ENCODE results near the gene TMA7B. TPM values are rescaled to one million over a fixed set of nuclear protein-coding genes. Genes with fewer than 3 reads are reported as not detected.
A peak's percentile ranks its signal among the peaks of the same experiment; 100 is the strongest.

Gene TMA7B
- total RNA-seq, 1 donor from 2014 or later: not detected

DNA sequence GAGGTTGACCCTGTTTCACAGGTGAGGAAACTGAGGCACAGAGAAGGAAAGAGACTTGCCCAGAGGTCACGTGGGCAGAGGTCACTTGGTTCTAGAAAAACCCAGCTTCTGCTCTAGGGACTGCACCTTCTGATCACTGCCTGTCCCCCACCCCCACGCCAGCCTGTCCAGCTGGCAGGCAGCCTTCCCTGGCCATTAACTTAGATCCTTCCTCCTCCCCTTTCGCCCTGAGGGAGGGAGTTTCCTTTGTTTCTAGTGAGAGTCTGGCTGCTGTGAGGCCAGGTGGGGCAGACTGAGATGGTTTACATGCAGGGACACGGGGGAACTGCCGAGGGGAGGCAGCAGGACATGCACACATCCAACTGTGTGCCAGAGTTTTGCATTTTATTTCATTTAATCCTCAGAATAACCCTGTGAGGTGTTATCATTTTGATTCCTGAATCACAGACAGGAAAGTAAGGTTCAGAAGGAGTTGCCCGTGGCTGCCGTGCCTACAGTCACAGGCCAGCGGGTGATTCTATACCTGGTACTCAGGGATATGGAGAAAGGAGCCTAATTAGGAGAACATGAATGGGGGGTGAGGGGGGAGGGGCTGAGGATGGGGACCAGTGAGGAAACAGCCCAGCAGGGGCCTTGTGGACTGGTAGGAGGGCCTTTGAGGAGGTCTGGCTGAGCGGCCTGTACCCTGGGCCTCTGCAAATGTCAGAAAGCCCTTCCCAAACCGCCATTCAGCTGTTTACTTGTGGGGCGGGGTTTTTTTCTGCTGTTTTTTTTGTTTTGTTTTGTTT lies 37.9 kb downstream of the TMA7B start:
- peak; percentile 81 for DNase-seq (ENCODE audit: low spot score)
- peak; percentile 66 for ATAC-seq

DNA sequence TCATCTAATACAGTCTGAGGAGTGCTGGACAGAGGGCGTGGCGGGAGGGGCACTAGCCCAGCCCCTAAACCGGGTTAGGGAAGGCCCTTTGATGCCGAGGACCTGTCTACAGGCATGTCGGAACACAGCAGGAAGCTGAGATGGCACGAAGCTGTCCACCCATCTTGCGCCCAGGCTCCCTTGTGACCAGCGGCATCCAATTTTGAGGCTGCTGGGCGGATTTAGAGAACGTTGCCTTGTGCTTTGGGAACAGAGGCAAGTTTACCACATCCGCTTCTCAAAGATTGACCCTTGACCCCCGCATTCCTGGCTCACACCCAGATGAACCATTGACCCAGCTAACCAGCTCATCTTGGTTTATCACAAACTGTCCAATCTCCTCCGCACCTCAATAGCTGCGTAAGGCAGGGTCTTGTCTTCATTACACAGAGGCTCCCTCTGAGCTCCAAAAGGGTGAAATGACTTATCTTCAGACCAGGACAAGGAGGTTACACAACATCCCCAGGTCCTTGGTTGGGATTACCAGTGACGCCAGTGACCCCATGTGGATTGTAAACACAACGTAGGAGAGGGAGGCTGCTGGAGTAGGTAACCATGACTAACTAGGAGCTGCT lies 39.1 kb downstream of the TMA7B start:
- ATAC-seq (peak; percentile 36), DNase-seq (ENCODE audit: low spot score) (peak; percentile 81)

DNA sequence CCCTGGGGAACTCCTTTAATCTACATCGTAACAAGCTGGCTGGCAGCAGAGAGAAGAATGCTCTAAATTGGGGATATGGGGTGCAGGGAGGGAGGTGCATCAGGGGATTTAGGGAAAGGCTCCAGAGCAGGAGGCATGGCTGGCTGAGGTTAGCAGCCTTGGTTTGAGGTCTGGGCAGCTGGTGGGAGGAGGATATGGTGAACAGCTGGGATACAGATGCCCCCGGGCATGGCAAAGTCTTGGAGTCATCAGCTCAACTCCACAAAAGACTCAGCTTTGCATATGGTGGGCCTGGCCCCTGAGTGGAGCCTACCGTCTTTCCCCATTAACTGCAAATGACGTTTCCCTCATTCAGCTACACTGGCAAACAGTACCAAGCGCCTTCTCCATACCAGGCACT lies 40.0 kb downstream of the TMA7B start:
- DNase-seq (ENCODE audit: low spot score): no peak

DNA sequence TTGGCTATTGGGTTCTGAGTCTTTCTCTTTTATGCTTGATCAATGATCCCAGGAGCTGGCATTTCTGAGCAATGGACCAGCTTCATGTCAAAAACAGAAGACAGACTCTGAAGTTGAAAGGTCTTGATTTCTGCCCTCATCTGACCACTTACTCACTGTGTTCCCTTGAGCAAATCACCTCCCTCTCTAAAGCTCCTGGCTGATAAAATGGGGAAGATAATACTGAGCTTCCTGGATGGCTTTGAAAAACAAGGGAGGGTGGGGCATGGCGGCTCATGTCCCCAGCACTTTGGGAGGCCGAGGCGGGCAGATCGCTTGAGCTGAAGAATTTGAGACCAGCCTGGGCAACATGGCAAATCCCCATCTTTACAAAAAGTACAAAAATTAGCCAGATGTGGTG lies 40.9 kb downstream of the TMA7B start:
- DNase-seq (ENCODE audit: low spot score): no peak
- ATAC-seq: no peak

More for the DNA sequence above, 40.0 kb downstream of the TMA7B start:
- ATAC-seq: no peak

DNA sequence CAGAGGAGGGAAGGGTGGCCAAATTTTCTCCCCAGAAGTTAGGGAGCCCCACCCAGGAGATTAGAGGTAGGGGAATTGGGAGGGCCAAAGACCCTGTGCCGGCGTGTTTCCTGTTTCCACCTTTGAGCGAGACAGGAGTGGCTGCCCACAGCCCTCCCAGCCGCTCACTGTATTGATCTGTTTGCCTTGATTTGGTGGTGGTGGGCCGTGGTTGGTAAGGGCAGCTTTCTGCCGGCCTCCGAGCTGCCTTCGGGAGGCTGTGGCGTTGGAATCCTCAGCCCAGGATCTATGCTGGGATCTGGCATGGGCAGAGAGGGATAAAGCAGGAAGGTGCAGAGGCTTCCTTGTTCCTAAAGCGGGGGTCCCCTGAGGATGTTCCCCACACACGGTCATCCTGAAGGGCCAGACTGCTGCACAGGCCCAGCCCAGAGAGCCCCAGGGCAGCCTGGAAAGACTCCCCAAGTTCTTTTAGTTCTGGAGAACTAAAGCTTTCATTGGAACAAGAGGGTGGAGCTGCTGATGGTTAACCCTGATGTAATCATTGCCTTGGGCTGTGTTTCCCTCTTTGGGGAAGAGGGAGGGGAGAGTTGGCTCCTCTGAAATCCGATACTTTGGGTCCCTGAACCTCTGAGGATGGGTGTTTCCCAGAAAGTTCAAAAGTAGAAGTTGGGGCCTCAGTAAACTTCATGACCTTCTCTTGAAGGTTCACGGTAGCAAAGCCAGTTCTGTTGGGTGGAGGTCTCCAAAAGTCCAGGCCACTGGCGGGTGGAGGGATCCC lies 41.8 kb downstream of the TMA7B start:
- DNase-seq (ENCODE audit: low spot score) (no peak), ATAC-seq (no peak)

DNA sequence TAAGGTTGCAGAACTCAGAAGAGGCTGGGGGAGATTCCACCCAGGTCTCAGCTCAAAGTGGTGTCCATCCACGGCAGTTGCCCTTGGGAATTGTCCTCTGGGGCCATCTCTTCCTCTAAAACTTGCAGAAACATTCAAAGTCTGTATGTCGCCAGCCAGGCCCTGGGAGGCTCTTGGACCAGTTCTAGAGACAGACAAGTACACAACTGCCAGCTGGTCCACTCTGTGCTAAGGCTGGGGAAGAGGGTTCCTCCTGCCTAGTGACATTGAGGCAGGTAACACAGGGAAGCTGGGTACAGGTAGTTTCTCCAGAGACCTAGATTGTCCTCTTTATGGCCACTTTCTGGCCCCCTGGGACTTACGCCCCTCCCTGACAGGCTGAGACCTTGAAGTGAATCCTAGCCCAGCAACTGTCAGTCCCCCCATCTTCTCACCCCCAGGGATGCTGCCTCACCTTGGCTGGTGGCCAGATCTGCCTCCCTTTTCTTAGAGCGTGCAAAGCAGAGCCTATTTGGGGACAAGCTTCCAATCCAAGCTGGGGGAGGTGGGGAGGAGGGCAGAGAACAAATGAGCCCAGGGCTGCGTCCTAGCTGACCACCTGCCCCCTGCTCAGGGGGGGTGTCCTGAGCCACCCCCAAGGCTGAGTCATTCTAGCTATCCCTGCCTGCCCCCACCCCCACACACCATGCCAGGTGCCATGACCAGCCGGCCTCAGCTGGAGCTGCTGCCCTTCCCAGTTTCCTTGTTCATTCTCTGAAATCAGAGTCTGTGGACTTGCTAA lies 42.9 kb downstream of the TMA7B start:
- DNase-seq (ENCODE audit: low spot score): no peak
- no peak for ATAC-seq

DNA sequence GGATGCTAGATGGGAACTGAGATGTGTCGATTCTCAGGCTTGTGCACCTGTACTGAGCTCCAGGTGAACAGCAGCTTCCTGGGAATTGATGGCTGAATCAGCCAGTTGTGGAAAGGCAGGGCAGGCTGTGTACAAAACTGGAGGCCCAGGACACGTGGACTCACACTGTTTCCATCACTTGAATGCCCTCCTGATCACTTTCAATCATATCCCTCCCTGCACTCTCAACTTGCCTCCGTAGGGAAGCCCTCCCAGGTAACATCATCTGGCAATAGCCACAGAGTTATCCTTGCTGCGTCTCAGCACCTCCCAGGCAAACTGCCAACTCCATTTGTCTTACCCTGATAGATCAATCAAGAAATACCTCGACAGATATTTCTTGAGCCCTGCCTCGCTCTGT lies 44.6 kb downstream of the TMA7B start:
- DNase-seq (ENCODE audit: low spot score) (no peak), ATAC-seq (no peak)

DNA sequence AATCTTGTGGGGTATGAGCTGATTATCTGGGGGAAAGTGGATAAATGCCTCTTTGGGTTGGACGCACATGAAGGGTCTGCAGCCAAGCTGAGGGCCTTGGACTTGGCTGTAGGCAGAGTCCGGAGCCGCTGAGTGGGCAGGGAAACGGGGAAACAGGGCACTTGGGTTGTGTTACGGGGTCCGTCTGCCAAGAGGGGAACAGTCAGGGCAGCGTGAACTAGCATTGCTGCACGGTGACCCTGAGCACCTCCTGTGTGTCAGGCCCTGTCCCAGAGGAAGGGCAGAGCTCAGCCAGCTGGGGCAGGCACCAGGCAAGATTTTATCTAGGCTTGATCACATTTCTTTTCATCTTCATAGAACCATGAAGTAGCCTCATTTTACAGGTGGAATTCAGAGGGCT lies 46.4 kb downstream of the TMA7B start:
- DNase-seq (ENCODE audit: low spot score) (no peak), ATAC-seq (no peak)

DNA sequence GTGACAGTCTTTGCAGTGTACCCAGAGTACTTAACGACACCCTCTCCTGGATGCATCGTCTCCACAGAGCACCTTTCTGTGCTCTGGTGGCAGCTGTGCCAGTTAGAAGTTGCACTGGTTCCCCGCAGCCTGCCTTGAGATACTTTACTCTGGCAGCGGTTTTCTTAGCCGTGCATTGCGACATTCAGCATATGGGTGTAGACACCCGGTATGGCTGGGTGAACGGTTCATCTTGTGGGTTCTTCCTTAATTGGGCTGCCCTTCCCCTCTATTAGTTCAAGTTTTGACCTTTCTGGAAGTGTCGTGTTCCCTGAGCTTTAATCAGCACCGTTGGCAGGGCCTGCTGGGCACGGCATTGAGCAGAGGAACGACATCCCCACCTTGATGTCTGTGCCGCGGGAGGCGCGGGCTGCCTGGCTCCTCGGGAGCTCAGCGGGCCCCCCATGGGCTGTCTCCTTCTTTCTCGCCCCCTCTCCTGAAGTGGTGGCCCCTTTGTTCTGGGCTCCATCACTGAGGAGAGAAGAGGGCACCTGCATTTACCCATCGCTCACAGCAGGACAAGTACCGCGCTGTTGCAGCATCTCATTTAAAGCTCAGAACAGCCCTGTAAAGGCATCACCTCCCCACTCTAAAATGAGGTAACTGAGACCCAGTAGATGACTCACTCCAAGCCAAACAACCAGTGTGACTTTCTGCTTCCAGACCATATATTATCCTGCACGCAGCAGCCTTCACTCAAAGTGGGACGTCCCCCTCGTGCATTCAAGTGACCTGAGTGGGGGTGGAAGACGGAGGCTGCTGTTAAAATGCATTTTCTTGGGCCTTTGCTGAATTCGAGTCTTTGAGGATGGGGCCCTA lies 47.9 kb downstream of the TMA7B start:
- peak; percentile 15 for ATAC-seq
- DNase-seq (ENCODE audit: low spot score): no peak

DNA sequence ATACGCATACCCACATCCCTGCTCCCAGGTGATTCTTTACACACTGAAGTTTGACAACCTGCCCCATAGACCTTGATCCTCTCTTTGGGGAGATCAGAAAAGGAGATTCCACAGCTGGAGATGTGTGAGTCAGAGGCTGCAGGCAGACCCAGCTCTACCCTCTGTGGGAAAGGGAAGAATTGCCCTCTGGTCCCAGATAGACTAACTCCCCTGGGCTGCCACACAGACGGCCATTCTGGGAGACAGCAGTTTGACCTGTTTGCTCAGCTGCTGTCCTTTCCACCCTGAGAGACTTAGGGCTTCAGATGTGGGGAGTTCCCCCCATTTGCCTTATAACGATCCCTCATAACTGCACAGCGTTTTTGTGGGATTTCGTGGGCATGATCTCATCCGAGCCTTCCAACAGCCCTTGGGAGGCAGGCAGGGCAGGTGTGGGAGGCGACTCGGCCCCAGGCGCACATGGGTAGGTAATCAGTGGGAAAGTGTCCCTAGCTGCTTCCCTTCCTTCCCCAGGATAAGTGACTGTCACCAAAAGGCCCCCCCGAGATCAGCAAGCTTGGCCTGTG lies 48.6 kb downstream of the TMA7B start:
- no peak for ATAC-seq
- DNase-seq (ENCODE audit: low spot score): no peak

DNA sequence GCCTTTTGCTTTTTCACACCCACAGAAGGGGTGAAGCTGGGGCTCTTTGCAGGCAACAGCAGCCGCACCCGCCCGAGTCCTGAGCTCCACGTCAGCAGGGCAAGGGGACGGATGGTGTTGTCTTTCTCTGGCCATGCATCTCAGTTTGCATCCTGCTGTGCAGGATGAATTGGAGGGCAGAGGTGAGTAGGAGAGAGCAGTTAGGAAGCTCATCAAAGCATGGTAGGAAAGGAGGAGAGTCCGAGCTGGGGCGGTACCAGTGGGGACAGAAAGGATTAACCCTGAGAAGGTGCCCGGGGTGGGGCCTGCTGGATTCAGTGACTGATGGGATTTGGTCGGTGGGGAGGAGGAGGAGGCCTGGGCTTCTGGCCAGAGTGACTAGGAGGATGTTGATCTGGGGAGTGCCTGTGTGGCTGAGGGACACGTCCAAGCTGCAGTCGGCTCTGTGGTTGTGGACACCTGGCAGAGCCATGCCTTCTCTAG lies 49.1 kb downstream of the TMA7B start:
- no peak for DNase-seq (ENCODE audit: low spot score)
- peak; percentile 64 for ATAC-seq

DNA sequence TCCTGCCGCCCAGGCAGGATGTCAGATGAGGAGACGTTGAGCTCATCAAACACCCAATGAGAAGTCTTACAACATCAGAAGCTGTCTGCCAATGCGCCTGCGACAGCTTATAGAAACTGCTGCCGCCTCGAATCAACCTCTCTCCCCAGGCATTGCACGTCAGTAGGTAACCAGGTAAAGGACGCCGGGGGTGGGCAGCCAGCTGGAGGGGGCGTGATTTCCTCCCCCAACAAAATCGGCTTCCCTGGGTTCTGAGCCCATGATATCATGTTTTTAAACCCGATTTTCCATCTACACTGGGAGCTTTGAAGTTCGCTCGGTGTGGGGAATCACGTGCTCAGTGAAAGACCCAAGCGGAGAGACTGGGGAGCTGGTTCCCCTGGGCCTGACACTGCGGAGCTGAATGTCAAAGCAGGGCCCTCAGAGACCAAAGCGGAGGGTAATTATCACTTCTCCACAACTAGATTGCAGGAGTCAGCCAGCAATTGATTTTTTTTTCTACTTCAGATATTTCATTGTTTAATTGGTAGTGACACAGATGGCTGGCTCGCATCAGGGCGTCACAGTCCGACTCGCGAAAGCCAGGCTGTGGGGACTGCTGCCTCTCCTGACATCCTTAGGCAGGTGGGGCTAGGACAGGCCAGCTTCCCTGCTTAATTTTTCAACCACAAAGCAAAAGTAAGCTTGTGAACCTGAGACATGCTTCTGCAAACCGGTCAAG lies 49.9 kb downstream of the TMA7B start:
- DNase-seq (ENCODE audit: low spot score): no peak
- no peak for ATAC-seq

DNA sequence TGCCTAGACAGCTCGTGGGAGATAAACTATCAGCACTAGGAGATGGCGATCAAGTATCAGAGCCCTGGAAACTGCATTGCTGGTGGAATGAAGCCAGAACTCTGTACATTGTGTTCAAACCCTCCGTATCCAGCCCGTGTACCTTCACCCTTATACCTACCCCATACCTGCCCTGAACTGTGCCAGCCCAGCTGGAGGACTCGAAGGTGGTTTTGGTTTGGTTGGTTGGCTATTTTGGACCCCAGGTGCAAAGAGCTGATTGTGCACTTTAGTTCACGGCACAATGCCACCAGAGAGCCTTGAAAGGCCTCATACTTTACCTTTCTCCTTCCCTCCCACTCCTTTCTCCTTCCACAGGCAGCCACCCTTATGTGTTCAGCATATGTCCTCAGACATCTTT lies 50.5 kb downstream of the TMA7B start:
- ATAC-seq: no peak
- DNase-seq (ENCODE audit: low spot score): no peak

Other genes starting within 250 kb of the TMA7B start
- gene ENTHD1, start 66.6 kb upstream of the TMA7B start, total RNA-seq: not detected
- gene GRAP2, start 59.3 kb upstream of the TMA7B start, total RNA-seq: 0.55 TPM
- 6.6 TPM for gene FAM83F, start 34.6 kb downstream of the TMA7B start, total RNA-seq
- 29.0 TPM for gene TNRC6B, start 217.5 kb downstream of the TMA7B start, total RNA-seq